ENCODE results near the gene NCBP1. TPM values are rescaled to one million over a fixed set of nuclear protein-coding genes. Genes with fewer than 3 reads are reported as not detected.
A peak's percentile ranks its signal among the peaks of the same experiment; 100 is the strongest.
"Not testable (repeated sequence)": the region's sequence is repeated elsewhere in the genome, so short reads cannot be mapped to it uniquely, and the experiment has no call there.

Gene NCBP1
- total and polyA plus RNA-seq, 9 of the 15 experiments (the other 6 are each of a cell fraction or from before 2014, with no cell fraction given), result 29.4 to 69.7 (median 57.5) TPM

DNA sequence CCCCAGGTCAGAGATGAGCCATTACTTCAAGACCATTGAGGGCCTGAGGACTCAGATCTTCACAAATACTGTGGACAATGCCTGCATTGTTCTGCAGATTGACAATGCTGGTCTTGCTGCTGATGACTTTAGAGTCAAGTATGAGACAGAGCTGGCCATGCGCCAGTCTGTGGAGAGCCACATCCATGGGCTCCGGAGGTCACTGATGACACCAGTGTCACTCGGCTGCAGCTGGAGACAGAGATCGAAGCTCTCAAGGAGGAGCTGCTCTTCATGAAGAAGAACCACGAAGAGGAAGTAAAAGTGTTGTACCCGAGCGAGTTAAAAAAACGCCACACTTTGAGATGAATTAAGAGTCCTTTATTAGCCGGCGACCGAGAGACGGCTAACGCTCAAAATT, 65.7 kb downstream of the NCBP1 start:
- H3K9ac ChIP-seq (ENCODE audit: insufficient read depth in 1 of 2, low read depth in 2 of 2, low read length in 2 of 2); CTCF ChIA-PET (ENCODE audit: low intra/inter-chr PET ratio); H2AFZ ChIP-seq (ENCODE audit: low read depth, low read length); ATAC-seq; H3K27me3 ChIP-seq (ENCODE audit: control insufficient read depth in 2 of 2, insufficient read depth in 2 of 2, low read length in 2 of 2); H4K20me1 ChIP-seq (replicated peaks; ENCODE audit: control insufficient read depth, insufficient read depth, low read length); H3K36me3 ChIP-seq (ENCODE audit: control insufficient read depth, insufficient read depth, low read length); FAIRE-seq; in situ Hi-C loops (cut with MboI); H3K9me1 ChIP-seq (ENCODE audit: control insufficient read depth, insufficient read depth, low read length); BruUV-seq (replicated peaks); H3K4me3 ChIP-seq; H3K4me2 ChIP-seq (ENCODE audit: insufficient read depth, low read length); H3K27ac ChIP-seq (ENCODE audit: extremely low read depth, low read depth, low read length); H3K9me3 ChIP-seq (replicated peaks; ENCODE audit: control insufficient read depth, insufficient read depth, low read depth, low read length): not testable (repeated sequence)
- peak; percentile 73 for TF ChIP-seq NFIC (IDR thresholded peaks at IDR 0.05)
- TF ChIP-seq NRF1 (conservative IDR thresholded peaks at IDR 0.05 in 1 of 2, IDR thresholded peaks at IDR 0.05 in 1 of 2), result peak in 1 of 2 experiments; percentile 29; a peak in 1 of 4 replicates
- peaks cover 16 to 29% of the 10 kb centered on the region in 2 experiments; a peak in 4 of 5 replicates for H3K4me1 ChIP-seq (replicated peaks in 1 of 2; ENCODE audit: control insufficient read depth in 2 of 2, insufficient read depth in 2 of 2, low read length in 2 of 2)
- intact Hi-C loops (cut with micrococcal nuclease), result loop anchor here (10.0 kb wide), 1 partner anchor 356 kb away; the partner anchor contains the start of gene NANS
- peak in 1 of 4 experiments; percentile 13 for DNase-seq (ENCODE audit: extremely low read depth in 1 of 4, low spot score in 3 of 4)
- 50% methylated on average over 13 of the region's 13 CpGs for WGBS (ENCODE audit: insufficient coverage, low coverage, missing lambda C conversion rate)
- POLR2A ChIA-PET, result interaction anchor here (1.0 kb wide), 1 partner anchor 29 kb away, joined by 4 read pairs; no protein-coding TSS in a partner anchor
- peaks cover 28% of the 10 kb centered on the region for H3K79me2 ChIP-seq (ENCODE audit: control insufficient read depth, insufficient read depth, low read length)

DNA sequence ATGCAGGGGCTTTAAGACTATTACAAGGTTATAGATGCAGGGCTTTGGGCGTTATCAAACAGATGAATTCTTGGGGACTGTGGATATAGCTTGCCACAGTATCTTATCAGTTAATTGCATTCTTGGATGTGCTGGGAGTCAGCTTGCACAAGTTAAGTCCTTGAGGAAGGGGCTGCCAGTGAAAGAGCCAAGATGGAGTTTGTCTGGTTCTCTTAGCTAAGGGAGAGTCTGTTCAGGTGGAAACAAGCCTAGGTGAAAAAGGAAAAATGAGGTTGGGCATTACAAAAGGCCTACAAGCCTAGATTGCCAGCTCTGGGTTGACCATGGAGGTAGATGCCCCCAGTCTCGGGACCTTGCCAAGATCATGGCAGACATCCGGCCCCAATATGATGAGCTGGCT, 66.2 kb downstream of the NCBP1 start:
- H3K4me1 ChIP-seq (replicated peaks in 1 of 2; ENCODE audit: control insufficient read depth in 2 of 2, insufficient read depth in 2 of 2, low read length in 2 of 2), result peaks cover 16 to 26% of the 10 kb centered on the region in 2 experiments; a peak in 4 of 5 replicates
- in situ Hi-C loops (cut with MboI); H4K20me1 ChIP-seq (replicated peaks; ENCODE audit: control insufficient read depth, insufficient read depth, low read length); DNase-seq (ENCODE audit: extremely low read depth in 1 of 4, low spot score in 3 of 4); H3K27ac ChIP-seq (ENCODE audit: extremely low read depth, low read depth, low read length); H2AFZ ChIP-seq (ENCODE audit: low read depth, low read length); H3K9me3 ChIP-seq (replicated peaks; ENCODE audit: control insufficient read depth, insufficient read depth, low read depth, low read length); FAIRE-seq; ATAC-seq; H3K36me3 ChIP-seq (ENCODE audit: control insufficient read depth, insufficient read depth, low read length); H3K27me3 ChIP-seq (ENCODE audit: control insufficient read depth in 2 of 2, insufficient read depth in 2 of 2, low read length in 2 of 2); BruUV-seq (replicated peaks); CTCF ChIA-PET (ENCODE audit: low intra/inter-chr PET ratio); H3K9ac ChIP-seq (ENCODE audit: insufficient read depth in 1 of 2, low read depth in 2 of 2, low read length in 2 of 2); H3K4me2 ChIP-seq (ENCODE audit: insufficient read depth, low read length); H3K9me1 ChIP-seq (ENCODE audit: control insufficient read depth, insufficient read depth, low read length); H3K4me3 ChIP-seq; TF ChIP-seq NR4A1 (CRISPR knock-in tag; IDR thresholded peaks at IDR 0.05): not testable (repeated sequence)
- intact Hi-C loops (cut with micrococcal nuclease), result loop anchor here (10.0 kb wide), 1 partner anchor 355 kb away; the partner anchor contains the start of gene NANS
- WGBS (ENCODE audit: insufficient coverage, low coverage, missing lambda C conversion rate), result 50% methylated on average over 3 of the region's 3 CpGs
- TF ChIP-seq, protein P1, sequence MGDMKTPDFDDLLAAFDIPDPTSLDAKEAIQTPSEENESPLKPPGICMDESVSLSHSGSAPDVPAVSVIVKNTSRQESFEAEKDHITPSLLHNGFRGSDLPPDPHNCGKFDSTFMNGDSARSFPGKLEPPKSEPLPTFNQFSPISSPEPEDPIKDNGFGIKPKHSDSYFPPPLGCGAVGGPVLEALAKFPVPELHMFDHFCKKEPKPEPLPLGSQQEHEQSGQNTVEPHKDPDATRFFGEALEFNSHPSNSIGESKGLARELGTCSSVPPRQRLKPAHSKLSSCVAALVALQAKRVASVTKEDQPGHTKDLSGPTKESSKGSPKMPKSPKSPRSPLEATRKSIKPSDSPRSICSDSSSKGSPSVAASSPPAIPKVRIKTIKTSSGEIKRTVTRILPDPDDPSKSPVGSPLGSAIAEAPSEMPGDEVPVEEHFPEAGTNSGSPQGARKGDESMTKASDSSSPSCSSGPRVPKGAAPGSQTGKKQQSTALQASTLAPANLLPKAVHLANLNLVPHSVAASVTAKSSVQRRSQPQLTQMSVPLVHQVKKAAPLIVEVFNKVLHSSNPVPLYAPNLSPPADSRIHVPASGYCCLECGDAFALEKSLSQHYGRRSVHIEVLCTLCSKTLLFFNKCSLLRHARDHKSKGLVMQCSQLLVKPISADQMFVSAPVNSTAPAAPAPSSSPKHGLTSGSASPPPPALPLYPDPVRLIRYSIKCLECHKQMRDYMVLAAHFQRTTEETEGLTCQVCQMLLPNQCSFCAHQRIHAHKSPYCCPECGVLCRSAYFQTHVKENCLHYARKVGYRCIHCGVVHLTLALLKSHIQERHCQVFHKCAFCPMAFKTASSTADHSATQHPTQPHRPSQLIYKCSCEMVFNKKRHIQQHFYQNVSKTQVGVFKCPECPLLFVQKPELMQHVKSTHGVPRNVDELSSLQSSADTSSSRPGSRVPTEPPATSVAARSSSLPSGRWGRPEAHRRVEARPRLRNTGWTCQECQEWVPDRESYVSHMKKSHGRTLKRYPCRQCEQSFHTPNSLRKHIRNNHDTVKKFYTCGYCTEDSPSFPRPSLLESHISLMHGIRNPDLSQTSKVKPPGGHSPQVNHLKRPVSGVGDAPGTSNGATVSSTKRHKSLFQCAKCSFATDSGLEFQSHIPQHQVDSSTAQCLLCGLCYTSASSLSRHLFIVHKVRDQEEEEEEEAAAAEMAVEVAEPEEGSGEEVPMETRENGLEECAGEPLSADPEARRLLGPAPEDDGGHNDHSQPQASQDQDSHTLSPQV (IDR thresholded peaks at IDR 0.05), result peak; percentile 46; the same call in 1 of the 2 replicates
- TF ChIP-seq NR4A1 (tag; IDR thresholded peaks at IDR 0.05), result peak; percentile 50; the same call in 1 of the 2 replicates
- TF ChIP-seq PTTG1 (tag; IDR thresholded peaks at IDR 0.05; ENCODE audit: low read depth), result 0 out of 2 replicates have a peak, but pooled peaks have one; percentile 31
- 0 out of 2 replicates have a peak, but pooled peaks have one; percentile 61 for TF ChIP-seq PTRF (tag; IDR thresholded peaks at IDR 0.05)
- POLR2A ChIA-PET, result interaction anchor here (0.7 to 1.0 kb wide), 3 partner anchors 29 to 220 kb away, joined by 3 to 4 read pairs (median 3); no protein-coding TSS in a partner anchor
- peaks cover 23% of the 10 kb centered on the region for H3K79me2 ChIP-seq (ENCODE audit: control insufficient read depth, insufficient read depth, low read length)
